HepG2 (cell line): ENCODE results near the gene SEPHS2. TPM values are rescaled to one million over a fixed set of nuclear protein-coding genes. Genes with fewer than 3 reads are reported as not detected.

Source experiments
- CAMTA2 ChIP-seq: sonication (generic); formaldehyde crosslinking; IDR thresholded peaks from 2 replicates; pipeline ENCODE4 v1.4.0; 2020; ENCODE audit warnings: mild to moderate bottlenecking, missing genetic modification reagents, borderline replicate concordance
- MTA3 ChIP-seq: sonication (generic); formaldehyde crosslinking; IDR thresholded peaks from 2 replicates; pipeline ENCODE4 v1.4.0; 2020; ENCODE audit warnings: missing genetic modification reagents
- ZNF644 ChIP-seq: IDR thresholded peaks from 2 replicates; pipeline ENCODE4 v1.6.1; 2016; ENCODE audit warnings: low read depth
- polyA plus RNA-seq, 8 experiments: library from polyadenylated mRNA; depleted of rRNA in 3 of 8; stranded (reverse) in 7 of 8; unstranded in 1 of 8; fragments of >200 nt; fragmentation: Illumina TruSeq in 4 of 8; extraction: Trizol in 4 of 8; gene quantifications; 2 replicates each; pipeline versions ENCODE4 v1.2.1 to v1.2.3, GENCODE V29; 2011 to 2016; ENCODE audit warnings: low read depth in 4 of 8, missing spikeins in 1 of 8, mixed read lengths in 1 of 8; ENCODE audit not compliant: insufficient read depth in 1 of 8
- total RNA-seq, 5 experiments: library from RNA; depleted of rRNA; stranded (reverse); fragments of >200 nt; fragmentation: Illumina TruSeq; extraction: Trizol; gene quantifications; 2 replicates each; pipeline ENCODE4 v1.2.3, GENCODE V29; 2016; ENCODE audit warnings: low read depth in 1 of 5
- TF ChIP-seq, protein P1 (sequence below): sonication (generic); formaldehyde crosslinking; IDR thresholded peaks from 2 replicates; pipeline ENCODE4 v1.4.0; 2020; ENCODE audit warnings: missing genetic modification reagents, borderline replicate concordance
- TF ChIP-seq, protein P2 (sequence below): sonication (generic); formaldehyde crosslinking; IDR thresholded peaks from 2 replicates; pipeline ENCODE4 v1.4.0; 2020; ENCODE audit warnings: missing genetic modification reagents
- TF ChIP-seq, protein P3 (sequence below): sonication (generic); formaldehyde crosslinking; IDR thresholded peaks from 2 replicates; pipeline ENCODE4 v1.9.0; 2021; ENCODE audit warnings: missing genetic modification reagents, borderline replicate concordance
- TF ChIP-seq, protein P4 (sequence below), 2 experiments: sonication (generic) in 1 of 2; formaldehyde crosslinking in 1 of 2; IDR thresholded peaks; 2 replicates each; pipeline versions ENCODE4 v1.6.1 to v1.9.0; 2014 to 2022; ENCODE audit warnings: antibody characterized with exemption in 1 of 2, borderline replicate concordance in 1 of 2, inconsistent platforms in 1 of 2, low read depth in 1 of 2, missing genetic modification reagents in 1 of 2

SEPHS2 gene
- total and polyA plus RNA-seq, 2 of the 13 experiments (the other 11 are each of a cell fraction or from before 2014, with no cell fraction given) = 20.7 to 127 TPM

DNA sequence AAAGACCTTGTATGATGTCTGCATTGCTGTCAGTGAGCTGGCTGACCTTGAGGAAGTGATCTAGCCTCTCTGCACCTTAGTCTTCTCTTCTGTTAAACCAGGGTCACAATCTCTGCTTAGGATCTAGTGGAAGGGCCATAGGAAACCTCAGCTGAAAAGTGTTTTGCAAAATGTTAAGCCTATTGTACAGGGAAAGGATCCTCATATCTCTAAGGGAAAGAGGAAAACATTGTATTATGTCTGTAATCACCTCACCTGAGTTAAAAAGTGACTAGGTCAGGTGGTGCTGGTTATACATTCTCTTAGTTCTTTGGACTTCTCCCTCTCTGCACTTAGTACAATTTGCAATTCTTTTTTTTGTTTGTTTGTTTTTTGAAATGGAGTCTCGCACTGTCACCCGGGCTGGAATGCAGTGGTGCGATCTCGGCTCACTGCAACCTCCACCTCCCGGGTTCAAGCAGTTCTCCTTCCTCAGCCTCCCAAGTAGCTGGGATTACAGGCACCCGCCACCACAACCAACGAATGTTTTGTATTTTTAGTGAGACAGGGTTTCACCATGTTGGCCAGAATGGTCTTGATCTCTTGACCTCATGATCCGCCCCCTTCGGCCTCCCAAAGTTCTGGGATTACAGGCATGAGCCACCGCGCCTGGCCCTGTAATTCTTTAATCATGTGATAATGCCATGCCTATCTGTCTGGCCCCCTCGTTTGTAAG is 2.0 kb upstream of the SEPHS2 start (continued):
- TF ChIP-seq, protein P1, sequence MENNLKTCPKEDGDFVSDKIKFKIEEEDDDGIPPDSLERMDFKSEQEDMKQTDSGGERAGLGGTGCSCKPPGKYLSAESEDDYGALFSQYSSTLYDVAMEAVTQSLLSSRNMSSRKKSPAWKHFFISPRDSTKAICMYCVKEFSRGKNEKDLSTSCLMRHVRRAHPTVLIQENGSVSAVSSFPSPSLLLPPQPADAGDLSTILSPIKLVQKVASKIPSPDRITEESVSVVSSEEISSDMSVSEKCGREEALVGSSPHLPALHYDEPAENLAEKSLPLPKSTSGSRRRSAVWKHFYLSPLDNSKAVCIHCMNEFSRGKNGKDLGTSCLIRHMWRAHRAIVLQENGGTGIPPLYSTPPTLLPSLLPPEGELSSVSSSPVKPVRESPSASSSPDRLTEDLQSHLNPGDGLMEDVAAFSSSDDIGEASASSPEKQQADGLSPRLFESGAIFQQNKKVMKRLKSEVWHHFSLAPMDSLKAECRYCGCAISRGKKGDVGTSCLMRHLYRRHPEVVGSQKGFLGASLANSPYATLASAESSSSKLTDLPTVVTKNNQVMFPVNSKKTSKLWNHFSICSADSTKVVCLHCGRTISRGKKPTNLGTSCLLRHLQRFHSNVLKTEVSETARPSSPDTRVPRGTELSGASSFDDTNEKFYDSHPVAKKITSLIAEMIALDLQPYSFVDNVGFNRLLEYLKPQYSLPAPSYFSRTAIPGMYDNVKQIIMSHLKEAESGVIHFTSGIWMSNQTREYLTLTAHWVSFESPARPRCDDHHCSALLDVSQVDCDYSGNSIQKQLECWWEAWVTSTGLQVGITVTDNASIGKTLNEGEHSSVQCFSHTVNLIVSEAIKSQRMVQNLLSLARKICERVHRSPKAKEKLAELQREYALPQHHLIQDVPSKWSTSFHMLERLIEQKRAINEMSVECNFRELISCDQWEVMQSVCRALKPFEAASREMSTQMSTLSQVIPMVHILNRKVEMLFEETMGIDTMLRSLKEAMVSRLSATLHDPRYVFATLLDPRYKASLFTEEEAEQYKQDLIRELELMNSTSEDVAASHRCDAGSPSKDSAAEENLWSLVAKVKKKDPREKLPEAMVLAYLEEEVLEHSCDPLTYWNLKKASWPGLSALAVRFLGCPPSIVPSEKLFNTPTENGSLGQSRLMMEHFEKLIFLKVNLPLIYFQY (CRISPR knock-in tag) = peak; percentile 38; the same call in 1 of the 2 replicates
- TF ChIP-seq, protein P2, sequence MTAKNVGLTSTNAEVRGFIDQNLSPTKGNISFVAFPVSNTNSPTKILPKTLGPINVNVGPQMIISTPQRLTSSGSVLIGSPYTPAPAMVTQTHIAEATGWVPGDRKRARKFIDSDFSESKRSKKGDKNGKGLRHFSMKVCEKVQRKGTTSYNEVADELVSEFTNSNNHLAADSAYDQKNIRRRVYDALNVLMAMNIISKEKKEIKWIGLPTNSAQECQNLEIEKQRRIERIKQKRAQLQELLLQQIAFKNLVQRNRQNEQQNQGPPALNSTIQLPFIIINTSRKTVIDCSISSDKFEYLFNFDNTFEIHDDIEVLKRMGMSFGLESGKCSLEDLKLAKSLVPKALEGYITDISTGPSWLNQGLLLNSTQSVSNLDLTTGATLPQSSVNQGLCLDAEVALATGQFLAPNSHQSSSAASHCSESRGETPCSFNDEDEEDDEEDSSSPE (CRISPR knock-in tag) = peak; percentile 44; the same call in 1 of the 2 replicates
- TF ChIP-seq, protein P3, sequence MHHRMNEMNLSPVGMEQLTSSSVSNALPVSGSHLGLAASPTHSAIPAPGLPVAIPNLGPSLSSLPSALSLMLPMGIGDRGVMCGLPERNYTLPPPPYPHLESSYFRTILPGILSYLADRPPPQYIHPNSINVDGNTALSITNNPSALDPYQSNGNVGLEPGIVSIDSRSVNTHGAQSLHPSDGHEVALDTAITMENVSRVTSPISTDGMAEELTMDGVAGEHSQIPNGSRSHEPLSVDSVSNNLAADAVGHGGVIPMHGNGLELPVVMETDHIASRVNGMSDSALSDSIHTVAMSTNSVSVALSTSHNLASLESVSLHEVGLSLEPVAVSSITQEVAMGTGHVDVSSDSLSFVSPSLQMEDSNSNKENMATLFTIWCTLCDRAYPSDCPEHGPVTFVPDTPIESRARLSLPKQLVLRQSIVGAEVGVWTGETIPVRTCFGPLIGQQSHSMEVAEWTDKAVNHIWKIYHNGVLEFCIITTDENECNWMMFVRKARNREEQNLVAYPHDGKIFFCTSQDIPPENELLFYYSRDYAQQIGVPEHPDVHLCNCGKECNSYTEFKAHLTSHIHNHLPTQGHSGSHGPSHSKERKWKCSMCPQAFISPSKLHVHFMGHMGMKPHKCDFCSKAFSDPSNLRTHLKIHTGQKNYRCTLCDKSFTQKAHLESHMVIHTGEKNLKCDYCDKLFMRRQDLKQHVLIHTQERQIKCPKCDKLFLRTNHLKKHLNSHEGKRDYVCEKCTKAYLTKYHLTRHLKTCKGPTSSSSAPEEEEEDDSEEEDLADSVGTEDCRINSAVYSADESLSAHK (CRISPR knock-in tag) = no peak
- TF ChIP-seq ZNF644 (CRISPR knock-in tag) (peak; percentile 11; the same call in 1 of the 2 replicates), CAMTA2 (CRISPR knock-in tag) (0 out of 2 replicates have a peak, but pooled peaks have one; percentile 59), MTA3 (CRISPR knock-in tag) (no peak)
- TF ChIP-seq, protein P4, sequence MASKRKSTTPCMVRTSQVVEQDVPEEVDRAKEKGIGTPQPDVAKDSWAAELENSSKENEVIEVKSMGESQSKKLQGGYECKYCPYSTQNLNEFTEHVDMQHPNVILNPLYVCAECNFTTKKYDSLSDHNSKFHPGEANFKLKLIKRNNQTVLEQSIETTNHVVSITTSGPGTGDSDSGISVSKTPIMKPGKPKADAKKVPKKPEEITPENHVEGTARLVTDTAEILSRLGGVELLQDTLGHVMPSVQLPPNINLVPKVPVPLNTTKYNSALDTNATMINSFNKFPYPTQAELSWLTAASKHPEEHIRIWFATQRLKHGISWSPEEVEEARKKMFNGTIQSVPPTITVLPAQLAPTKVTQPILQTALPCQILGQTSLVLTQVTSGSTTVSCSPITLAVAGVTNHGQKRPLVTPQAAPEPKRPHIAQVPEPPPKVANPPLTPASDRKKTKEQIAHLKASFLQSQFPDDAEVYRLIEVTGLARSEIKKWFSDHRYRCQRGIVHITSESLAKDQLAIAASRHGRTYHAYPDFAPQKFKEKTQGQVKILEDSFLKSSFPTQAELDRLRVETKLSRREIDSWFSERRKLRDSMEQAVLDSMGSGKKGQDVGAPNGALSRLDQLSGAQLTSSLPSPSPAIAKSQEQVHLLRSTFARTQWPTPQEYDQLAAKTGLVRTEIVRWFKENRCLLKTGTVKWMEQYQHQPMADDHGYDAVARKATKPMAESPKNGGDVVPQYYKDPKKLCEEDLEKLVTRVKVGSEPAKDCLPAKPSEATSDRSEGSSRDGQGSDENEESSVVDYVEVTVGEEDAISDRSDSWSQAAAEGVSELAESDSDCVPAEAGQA (IDR thresholded peaks at IDR 0.05; ENCODE audit: low read depth) = 0 out of 2 replicates have a peak, but pooled peaks have one; percentile 9
- TF ChIP-seq, protein P4 (CRISPR knock-in tag; IDR thresholded peaks at IDR 0.05; ENCODE audit: borderline replicate concordance) = no peak
